Stimulated activated CD8-positive, alpha-beta memory T cell treated with anti-CD3 and anti-CD28 coated beads, Interleukin-15, amount 100 ng/mL, for 1 hour (primary cell): ENCODE results near the gene CLUH.
"Not testable (repeated sequence)": the region's sequence is repeated elsewhere in the genome, so short reads cannot be mapped to it uniquely, and the experiment has no call there.

Experiments used
- DNase-seq: peaks from one replicate; pipeline ENCODE4 v3.0.0-alpha.2; 2020; ENCODE audit warnings: low read depth

CLUH gene

GRCh38 chr17:2701161-2701995, 10.2 kb downstream of the CLUH start:
- no peak for DNase-seq

- DNase-seq, result no peak
These were observed 10.9 kb downstream of the CLUH start for GRCh38 chr17:2700491-2701141.

GRCh38 chr17:2700030-2700490, 11.5 kb downstream of the CLUH start:
- DNase-seq, result no peak

- not testable (repeated sequence) for DNase-seq
These were observed 12.3 kb downstream of the CLUH start for GRCh38 chr17:2699216-2699805.

GRCh38 chr17:2697611-2698162, 13.9 kb downstream of the CLUH start:
- DNase-seq, result no peak

- no peak for DNase-seq
These were observed 15.4 kb downstream of the CLUH start for GRCh38 chr17:2695961-2696760.

GRCh38 chr17:2695243-2695960, 16.2 kb downstream of the CLUH start:
- DNase-seq, result no peak

- DNase-seq, result no peak
These were observed 17.0 kb downstream of the CLUH start for GRCh38 chr17:2694381-2695242.

GRCh38 chr17:2693561-2694380, 17.8 kb downstream of the CLUH start:
- no peak for DNase-seq

- DNase-seq, result no peak
These were observed 18.8 kb downstream of the CLUH start for GRCh38 chr17:2692781-2693135.

GRCh38 chr17:2691965-2692780, 19.4 kb downstream of the CLUH start:
- no peak for DNase-seq

- DNase-seq, result no peak
These were observed 20.3 kb downstream of the CLUH start for GRCh38 chr17:2691069-2691871.

- DNase-seq, result no peak
These were observed 21.1 kb downstream of the CLUH start for GRCh38 chr17:2690165-2691068.

- no peak for DNase-seq
These were observed 22.0 kb downstream of the CLUH start for GRCh38 chr17:2689411-2690164.

- no peak for DNase-seq
These were observed 22.9 kb downstream of the CLUH start for GRCh38 chr17:2688351-2689342.
